Motor neuron (in vitro differentiated cells): Measurements from ENCODE around the gene FREM3. TPM values are rescaled to one million over a fixed set of nuclear protein-coding genes. Genes with fewer than 3 reads are reported as not detected.
A peak's percentile ranks its signal among the peaks of the same experiment; 100 is the strongest.
"Not testable (repeated sequence)": the region's sequence is repeated elsewhere in the genome, so short reads cannot be mapped to it uniquely, and the experiment has no call there.

Experiments
- ATAC-seq, 8 experiments: fragments of 200-7000 bp; cut with Tn5 transposase; replicated peaks in 6 of 8; 2 replicates each; pipeline ENCODE4 v1.8.0; 2021; ENCODE audit warnings: mild to moderate bottlenecking in 8 of 8, moderate library complexity in 8 of 8
- H3K27ac ChIP-seq, 2 donors: fragments of 250-450 bp; sonication (Bioruptor Pico); 2 replicates each; pipeline ENCODE4 v1.9.0; 2021; ENCODE audit warnings: antibody characterized with exemption in 2 of 2, mild to moderate bottlenecking in 2 of 2, moderate library complexity in 1 of 2
- H3K4me1 ChIP-seq, 2 donors: fragments of 250-450 bp; sonication (Bioruptor Pico); replicated peaks in 1 of 2; 2 replicates each; pipeline ENCODE4 v1.6.1; 2021; ENCODE audit warnings: antibody characterized with exemption in 2 of 2, mild to moderate bottlenecking in 2 of 2, moderate library complexity in 1 of 2
- H3K4me3 ChIP-seq, 5 donors: fragments of 250-450 bp; sonication (Bioruptor Pico); 2 replicates each; pipeline ENCODE4 v1.9.0; 2021; ENCODE audit warnings: antibody characterized with exemption in 5 of 5, mild to moderate bottlenecking in 5 of 5, moderate library complexity in 4 of 5
- WGBS, 10 experiments: fragments of 450-650 bp; shearing (Covaris generic); methylation state at CpG; one replicate each; pipeline ENCODE4 v1.0.0; 2022; 5-methylcytosine and 5-hydroxymethylcytosine counted together
- in situ Hi-C, 9 experiments: fragments of 400-800 bp; cut with MboI; loops; one replicate each; pipeline ENCODE4 v1.15.0; 2021; ENCODE audit warnings: low sequenced_read_pairs in 9 of 9, low pct_unique_long_range_greater_than_20kb in 2 of 9; ENCODE audit not compliant: unreplicated experiment in 9 of 9
- total RNA-seq, 8 experiments: library from RNA; unstranded; fragments of 300-600 nt; gene quantifications; 2 replicates each; pipeline versions ENCODE4 v1.2.3 to v1.2.4, GENCODE V29; 2022

FREM3 gene
- total RNA-seq, 8 experiments from 2014 or later: 0.04 to 0.43 (median 0.21) TPM

DNA sequence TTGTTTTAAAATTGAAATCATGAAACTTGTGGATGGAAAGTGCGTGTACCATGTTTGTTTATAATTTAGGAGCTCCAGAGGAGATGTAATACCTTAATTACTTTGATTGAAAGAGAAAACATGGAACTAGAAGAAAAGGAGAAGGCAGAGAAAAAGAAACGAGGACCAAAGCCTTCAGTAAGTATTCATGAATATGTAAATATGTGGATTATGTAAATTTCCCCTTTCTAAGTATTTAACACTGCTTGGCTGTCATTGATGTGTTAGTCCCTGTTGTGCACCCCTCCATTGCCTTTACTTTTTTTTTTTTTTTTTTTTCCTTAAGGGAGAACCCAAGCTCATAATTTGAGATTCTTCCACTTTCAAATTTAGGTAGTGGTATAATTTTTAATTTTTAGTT, 150.5 kb downstream of the FREM3 start:
- Histone ChIP-seq H3K4me1 (no peaks in the 10 kb centered on the region), H3K27ac (no peak overlapping the region), H3K4me3 (no peak overlapping the region)
- in situ Hi-C loops: no loop called here
- peak in 3 of 8 experiments; percentile 79 to 97 (median 86) for ATAC-seq
- 0 to 100% (median 67%) methylated on average over 1 to 2 of the region's 2 CpGs for WGBS, 10 experiments

DNA sequence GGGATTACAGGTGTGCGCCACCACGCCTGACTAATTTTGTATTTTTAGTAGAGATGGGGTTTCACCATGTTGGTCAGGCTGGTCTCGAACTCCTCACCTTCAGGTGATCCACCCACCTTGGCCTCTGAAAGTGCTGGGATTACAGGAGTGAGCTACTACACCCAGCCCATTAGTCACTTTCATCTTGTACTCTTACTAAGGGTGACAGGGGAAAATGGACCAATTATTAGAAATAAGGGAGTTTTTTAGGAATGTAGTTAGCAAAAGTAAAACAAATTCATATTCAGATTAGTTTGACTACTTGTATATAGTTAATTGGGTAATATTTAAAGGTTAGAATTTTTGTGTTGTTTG, 160.8 kb downstream of the FREM3 start:
- no peak overlapping the region for H3K27ac ChIP-seq
- WGBS, 10 experiments: 90 to 100% (median 100%) methylated on average over 1 to 3 of the region's 3 CpGs; no CpG with 5 or more reads in 3 of the 10 experiments
- in situ Hi-C loops: no loop called here
- H3K4me3 ChIP-seq: no peak overlapping the region
- ATAC-seq: no peak
- no peaks in the 10 kb centered on the region for H3K4me1 ChIP-seq

DNA sequence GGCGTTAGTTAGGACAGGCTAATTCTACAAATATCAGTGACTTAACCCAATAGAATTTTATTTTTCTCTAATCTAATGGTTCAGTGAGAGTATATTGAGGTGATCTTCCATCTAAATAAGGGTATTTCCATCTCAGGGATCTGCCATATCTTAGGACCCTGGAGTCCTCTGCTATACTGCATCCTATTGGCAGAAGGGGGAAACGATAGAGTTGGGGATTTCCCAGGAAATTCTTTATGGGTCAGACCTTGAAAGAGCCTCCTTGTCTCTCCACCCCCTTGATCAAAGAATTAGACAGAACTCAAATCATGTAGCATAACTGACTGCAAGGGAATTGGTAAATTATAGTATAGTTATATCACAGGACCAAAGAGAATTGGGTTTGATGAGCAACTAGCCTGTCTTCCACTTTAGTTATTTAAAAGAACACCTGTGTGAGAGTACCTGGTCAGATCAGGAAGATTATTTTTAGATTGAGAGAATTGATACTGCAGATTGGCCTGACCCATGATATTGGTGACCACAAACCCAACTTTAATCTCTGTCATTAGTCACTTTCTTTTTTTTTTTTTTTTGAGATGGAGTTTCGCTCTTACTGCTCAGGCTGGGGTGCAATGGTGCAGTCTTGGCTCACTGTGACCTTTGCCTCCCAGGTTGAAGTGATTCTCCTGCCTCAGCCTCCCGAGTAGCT, 161.4 kb downstream of the FREM3 start:
- Histone ChIP-seq H3K27ac (no peak overlapping the region), H3K4me1 (no peaks in the 10 kb centered on the region), H3K4me3 (no peak overlapping the region)
- 93 to 100% (median 100%) methylated on average over 1 to 4 of the region's 4 CpGs; no CpG with 5 or more reads in 2 of the 10 experiments for WGBS, 10 experiments
- in situ Hi-C loops: no loop called here
- no peak for ATAC-seq

GRCh38 chr4:143531788-143532491, 168.5 kb downstream of the FREM3 start:
- Histone ChIP-seq H3K27ac (no peak overlapping the region), H3K4me1 (no peaks in the 10 kb centered on the region), H3K4me3 (no peak overlapping the region)
- 79 to 100% (median 100%) methylated on average over 1 to 2 of the region's 2 CpGs for WGBS, 10 experiments
- in situ Hi-C loops: no loop called here
- no peak for ATAC-seq

DNA sequence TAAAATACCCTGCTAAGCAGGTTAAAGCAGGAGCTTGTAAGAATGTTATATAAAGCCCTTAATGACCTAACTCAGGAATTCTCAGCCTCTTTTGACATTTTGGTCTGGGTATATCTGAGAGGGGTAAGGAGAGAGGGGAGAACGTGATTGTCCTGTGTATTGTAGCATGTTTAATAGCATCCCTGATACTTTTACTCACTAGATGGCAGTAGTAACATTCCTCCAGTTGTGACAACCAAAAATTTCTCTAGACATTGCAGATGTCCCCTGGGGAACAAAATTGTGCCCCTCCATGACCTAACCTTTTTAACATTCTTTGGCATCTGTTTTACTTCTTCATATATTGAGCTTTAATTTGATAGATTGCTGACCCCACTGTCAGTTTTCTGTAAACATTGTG, 169.1 kb downstream of the FREM3 start:
- 10 to 71% (median 43%) methylated on average over 1 of the region's 1 CpG; no CpG with 5 or more reads in 6 of the 10 experiments for WGBS, 10 experiments
- in situ Hi-C loops: no loop called here
- Histone ChIP-seq H3K27ac (no peak overlapping the region), H3K4me3 (no peak overlapping the region), H3K4me1 (no peaks in the 10 kb centered on the region)
- ATAC-seq: peak in 4 of 8 experiments; percentile 19 to 59 (median 30)

GRCh38 chr4:143528046-143528445, 172.4 kb downstream of the FREM3 start:
- H3K4me1 ChIP-seq, H3K4me3 ChIP-seq, ATAC-seq, in situ Hi-C loops, H3K27ac ChIP-seq: not testable (repeated sequence)
- 78 to 100% (median 88%) methylated on average over 1 to 4 of the region's 4 CpGs; no CpG with 5 or more reads in 2 of the 10 experiments for WGBS, 10 experiments

Other genes with a start within 250 kb of the FREM3 start
- gene SMARCA5, start 187.0 kb downstream of the FREM3 start, total RNA-seq: 100 to 1,000 TPM in 1 of 8 experiments, 10 to 100 TPM in 7; 47.2 to 101 (median 67.9) TPM
- 1 to 10 TPM in 3 of 8 experiments, under 1 TPM in 5; 0.14 to 6.4 (median 0.70) TPM for gene GYPE, start 204.9 kb upstream of the FREM3 start, total RNA-seq